CD4-positive, alpha-beta T cell treated with Interleukin-2 at 100 ng/mL for 4 hours (primary cell): ENCODE results near the gene PLCD1.

Experiments
- DNase-seq: peaks from one replicate; pipeline ENCODE4 v3.0.0-alpha.2; 2020; ENCODE audit warnings: low spot score

The PLCD1 gene

GRCh38 chr3:37964146-37964545, 65.3 kb downstream of the PLCD1 start:
- DNase-seq = no peak

GRCh38 chr3:37963635-37964034, 65.8 kb downstream of the PLCD1 start:
- no peak for DNase-seq

GRCh38 chr3:37963016-37963415, 66.4 kb downstream of the PLCD1 start:
- no peak for DNase-seq

GRCh38 chr3:37961622-37962431, 67.6 kb downstream of the PLCD1 start:
- DNase-seq = no peak

- no peak for DNase-seq
These were observed 71.9 kb downstream of the PLCD1 start for GRCh38 chr3:37957539-37957936.
